IMR-90 (cell line): Measurements from ENCODE around the gene LYVE1. TPM values are rescaled to one million over a fixed set of nuclear protein-coding genes. Genes with fewer than 3 reads are reported as not detected.

Source experiments
- ATAC-seq: fragments of 200-7000 bp; cut with Tn5 transposase; 2 replicates; pipeline ENCODE4 v1.9.1; 2020; ENCODE audit warnings: low read depth, mild to moderate bottlenecking, moderate library complexity
- BruUV-seq: library from RNA; stranded (reverse); fragments of 400-500 nt; replicated peaks from 2 replicates; lab custom pipeline; 2021; lab: Mats Ljungman, UMichigan
- CTCF ChIA-PET: fragments of 300-600 bp; formaldehyde crosslinking; extraction: SDS; loops from one replicate; lab custom pipeline; 2021; ENCODE audit warnings: antibody characterized with exemption; lab: Yijun Ruan, JAX
- POLR2A ChIA-PET: fragments of 300-600 bp; sonication (Branson Sonifier 250); formaldehyde crosslinking; loops from one replicate; lab custom pipeline; 2022; ENCODE audit warnings: antibody characterized with exemption; ENCODE audit not compliant: unreplicated experiment; lab: Charles Lee
- DNase-seq: peaks from one replicate; pipeline ENCODE4 v3.0.0; 2013
- H2AFZ ChIP-seq: replicated peaks from 2 replicates; pipeline ENCODE3; 2013; ENCODE audit warnings: low read length, mild to moderate bottlenecking; ENCODE audit not compliant: poor library complexity
- H2AK5ac ChIP-seq: 2 replicates; pipeline ENCODE4 v1.6.1; 2013; ENCODE audit warnings: low read depth, low read length, inconsistent platforms
- H2AK9ac ChIP-seq: replicated peaks from 2 replicates; pipeline ENCODE3; 2013; ENCODE audit warnings: mild to moderate bottlenecking, low read depth, low read length, moderate library complexity; ENCODE audit not compliant: poor library complexity
- H2BK120ac ChIP-seq: 2 replicates; pipeline ENCODE4 v1.6.1; 2013; ENCODE audit warnings: low read depth, low read length, inconsistent platforms
- H2BK15ac ChIP-seq: 3 replicates; pipeline ENCODE4 v1.6.1; 2013; ENCODE audit warnings: low read depth, low read length, inconsistent platforms
- H2BK20ac ChIP-seq: 2 replicates; pipeline ENCODE4 v1.6.1; 2013; ENCODE audit warnings: low read depth, mild to moderate bottlenecking, inconsistent platforms, low read length, moderate library complexity
- H2BK5ac ChIP-seq: 2 replicates; pipeline ENCODE4 v1.6.1; 2013; ENCODE audit warnings: mild to moderate bottlenecking, low read depth, low read length, inconsistent platforms; ENCODE audit not compliant: poor library complexity, severe bottlenecking
- H3K14ac ChIP-seq: replicated peaks from 2 replicates; pipeline ENCODE4 v1.6.1; 2013; ENCODE audit warnings: low read depth, low read length, inconsistent platforms
- H3K18ac ChIP-seq: 2 replicates; pipeline ENCODE4 v1.6.1; 2013; ENCODE audit warnings: low read depth, low read length, control low read depth
- H3K23ac ChIP-seq: 2 replicates; pipeline ENCODE4 v1.6.1; 2013; ENCODE audit warnings: low read depth, low read length, inconsistent platforms
- H3K27ac ChIP-seq: 2 replicates; pipeline ENCODE4 v1.5.1; 2013; ENCODE audit warnings: mild to moderate bottlenecking, control low read depth, low read length; ENCODE audit not compliant: insufficient read depth
- H3K27me3 ChIP-seq: 2 replicates; pipeline ENCODE4 v1.6.1; 2013; ENCODE audit warnings: low read length; ENCODE audit not compliant: control insufficient read depth, insufficient read depth
- H3K36me3 ChIP-seq: 2 replicates; pipeline ENCODE4 v1.6.1; 2013; ENCODE audit warnings: low read length, mixed read lengths; ENCODE audit not compliant: control insufficient read depth, insufficient read depth
- H3K4ac ChIP-seq: 2 replicates; pipeline ENCODE4 v1.6.1; 2013; ENCODE audit warnings: low read depth, low read length, inconsistent platforms
- H3K4me1 ChIP-seq: 2 replicates; pipeline ENCODE4 v1.6.1; 2013; ENCODE audit warnings: low read length, mixed read lengths; ENCODE audit not compliant: control insufficient read depth, insufficient read depth
- H3K4me2 ChIP-seq: 2 replicates; pipeline ENCODE4 v1.6.1; 2013; ENCODE audit warnings: low read depth, mild to moderate bottlenecking, control low read depth, low read length, moderate library complexity
- H3K4me3 ChIP-seq: 2 replicates; pipeline ENCODE4 v1.5.1; 2013; ENCODE audit warnings: low read depth, mild to moderate bottlenecking, control low read depth, low read length, moderate library complexity; ENCODE audit not compliant: insufficient read depth
- H3K56ac ChIP-seq: 2 replicates; pipeline ENCODE4 v1.6.1; 2013; ENCODE audit warnings: low read length, inconsistent platforms; ENCODE audit not compliant: insufficient read depth; ENCODE audit errors: extremely low read depth
- H3K79me1 ChIP-seq, 2 experiments: 2 replicates each; pipeline ENCODE4 v1.6.1; 2013; ENCODE audit warnings: low read length in 2 of 2, inconsistent platforms in 1 of 2, low read depth in 1 of 2
- H3K9ac ChIP-seq: 2 replicates; pipeline ENCODE4 v1.6.1; 2013; ENCODE audit warnings: low read depth, low read length, control low read depth
- H3K9me1 ChIP-seq: 2 replicates; pipeline ENCODE4 v1.6.1; 2013; ENCODE audit warnings: low read length, inconsistent platforms; ENCODE audit not compliant: insufficient read depth
- H3K9me3 ChIP-seq: 2 replicates; pipeline ENCODE4 v1.6.1; 2013; ENCODE audit warnings: low read length; ENCODE audit not compliant: control insufficient read depth, insufficient read depth
- H4K20me1 ChIP-seq: 2 replicates; pipeline ENCODE4 v1.6.1; 2013; ENCODE audit warnings: low read length, inconsistent platforms; ENCODE audit not compliant: insufficient read depth
- H4K5ac ChIP-seq: 2 replicates; pipeline ENCODE4 v1.6.1; 2013; ENCODE audit warnings: mild to moderate bottlenecking, low read depth, low read length, control low read depth
- H4K8ac ChIP-seq, 2 experiments: 2 replicates each; pipeline ENCODE4 v1.6.1; 2013; ENCODE audit warnings: low read depth in 2 of 2, low read length in 2 of 2, control low read depth in 1 of 2, inconsistent platforms in 1 of 2
- H4K91ac ChIP-seq: 2 replicates; pipeline ENCODE4 v1.6.1; 2013; ENCODE audit warnings: low read depth, low read length, inconsistent platforms; ENCODE audit not compliant: insufficient read depth
- BHLHE40 ChIP-seq: fragments of 150-350 bp; IDR thresholded peaks from 2 replicates; pipeline ENCODE4 v1.6.1; 2016; ENCODE audit warnings: mild to moderate bottlenecking, low read depth, low read length
- CEBPB ChIP-seq: IDR thresholded peaks from 2 replicates; pipeline ENCODE4 v1.6.1; 2012; ENCODE audit warnings: low read depth, low read length, improper control_type of control experiment
- CHD1 ChIP-seq: IDR thresholded peaks from 2 replicates; pipeline ENCODE4 v1.6.1; 2012; ENCODE audit warnings: low read depth, low read length, improper control_type of control experiment
- CTCF ChIP-seq: conservative IDR thresholded peaks from 2 replicates; pipeline ENCODE4 v1.5.1; 2012; ENCODE audit warnings: mild to moderate bottlenecking, low read depth, low read length, improper control_type of control experiment
- ELK1 ChIP-seq: fragments of 150-350 bp; IDR thresholded peaks from 2 replicates; pipeline ENCODE4 v1.6.1; 2016; ENCODE audit warnings: low read depth, mild to moderate bottlenecking, low read length, moderate library complexity, borderline replicate concordance
- FOS ChIP-seq: fragments of 150-350 bp; IDR thresholded peaks from 2 replicates; pipeline ENCODE4 v1.6.1; 2016; ENCODE audit warnings: low read depth, low read length
- MAFK ChIP-seq: IDR thresholded peaks from 2 replicates; pipeline ENCODE4 v1.6.1; 2012; ENCODE audit warnings: low read depth, low read length, improper control_type of control experiment
- MAZ ChIP-seq: IDR thresholded peaks from 2 replicates; pipeline ENCODE4 v1.6.1; 2012; ENCODE audit warnings: low read depth, mild to moderate bottlenecking, low read length, improper control_type of control experiment, moderate library complexity, borderline replicate concordance
- MXI1 ChIP-seq: IDR thresholded peaks from 2 replicates; pipeline ENCODE4 v1.6.1; 2012; ENCODE audit warnings: low read depth, mild to moderate bottlenecking, low read length, moderate library complexity, borderline replicate concordance
- NFE2L2 ChIP-seq: fragments of 150-350 bp; IDR thresholded peaks from 2 replicates; pipeline ENCODE4 v1.6.1; 2016; ENCODE audit warnings: low read depth, mild to moderate bottlenecking, low read length
- POLR2A ChIP-seq: IDR thresholded peaks from 2 replicates; pipeline ENCODE4 v1.6.1; 2012; ENCODE audit warnings: mild to moderate bottlenecking, low read depth, low read length
- RAD21 ChIP-seq: IDR thresholded peaks from 2 replicates; pipeline ENCODE4 v1.6.1; 2012; ENCODE audit warnings: low read length, improper control_type of control experiment
- RCOR1 ChIP-seq: IDR thresholded peaks from 2 replicates; pipeline ENCODE4 v1.6.1; 2012; ENCODE audit warnings: mild to moderate bottlenecking, low read length, improper control_type of control experiment; ENCODE audit not compliant: insufficient replicate concordance
- RFX5 ChIP-seq: IDR thresholded peaks from 2 replicates; pipeline ENCODE4 v1.8.0; 2012; ENCODE audit warnings: low read depth, mild to moderate bottlenecking, low read length, moderate library complexity
- SMC3 ChIP-seq: fragments of 150-350 bp; IDR thresholded peaks from 2 replicates; pipeline ENCODE4 v1.6.1; 2016; ENCODE audit warnings: low read depth, mild to moderate bottlenecking, antibody characterized with exemption, low read length, moderate library complexity
- USF2 ChIP-seq: fragments of 150-350 bp; IDR thresholded peaks from 2 replicates; pipeline ENCODE4 v1.6.1; 2017; ENCODE audit warnings: mild to moderate bottlenecking, antibody characterized with exemption, low read length, low read depth
- WGBS, 2 experiments: methylation state at CpG; one replicate each; pipeline versions ENCODE4 v1.1.5 to v1.1.7; 2013; ENCODE audit warnings: missing lambda C conversion rate in 2 of 2; ENCODE audit not compliant: insufficient read length in 1 of 2; ENCODE audit errors: extremely low coverage in 2 of 2; 5-methylcytosine and 5-hydroxymethylcytosine counted together
- dilution Hi-C: fragments of 300-500 bp; cut with HindIII; formaldehyde crosslinking; loops from one replicate; pipeline ENCODE4 v1.14.3; 2018; ENCODE audit warnings: low sequenced_read_pairs; ENCODE audit not compliant: unreplicated experiment
- in situ Hi-C: fragments of 300-500 bp; cut with MboI; formaldehyde crosslinking; loops from 3 replicates; pipeline ENCODE4 v1.14.3; 2019; ENCODE audit warnings: low sequenced_read_pairs, inconsistent platforms, mixed read lengths
- intact Hi-C: fragments of 100-400 bp; cut with micrococcal nuclease; formaldehyde crosslinking; loops from 2 replicates; pipeline ENCODE4 v1.10.0; 2022
- polyA plus RNA-seq, 3 experiments: library from polyadenylated mRNA; depleted of rRNA; stranded (reverse); fragments of >200 nt; gene quantifications; 2 replicates each; pipeline ENCODE4 v1.2.3, GENCODE V29; 2012; ENCODE audit warnings: low replicate concordance in 1 of 3
- total RNA-seq: library from RNA; depleted of rRNA; stranded (reverse); fragments of >200 nt; gene quantifications from 2 replicates; pipeline ENCODE4 v1.2.3, GENCODE V29; 2012

LYVE1 gene
- total and polyA plus RNA-seq, 2 of the 4 experiments (the other 2 are of a cell fraction), result not detected

GRCh38 chr11:10598816-10599215 is 30.4 kb upstream of the LYVE1 start:
- Histone ChIP-seq H2BK15ac (peak overlapping the region; percentile 77; the same call in 2 of the 3 replicates), H3K4me2 (no peak overlapping the region), H4K91ac (peak overlapping the region; percentile 20; the same call in 1 of the 2 replicates), H2BK20ac (peak overlapping the region; percentile 40; the same call in 1 of the 2 replicates), H3K9me3 (no peaks in the 10 kb centered on the region), H3K27me3 (no peaks in the 10 kb centered on the region), H2BK5ac (peak overlapping the region; percentile 52), H2AK5ac (peak overlapping the region; percentile 72), H3K4me3 (no peak overlapping the region), H3K9me1 (peaks cover 33% of the 10 kb centered on the region), H3K4me1 (peaks cover 19% of the 10 kb centered on the region), H3K18ac (peak overlapping the region; percentile 59), H3K36me3 (peaks cover 31% of the 10 kb centered on the region), H2BK120ac (peak overlapping the region; percentile 61; the same call in 1 of the 2 replicates), H3K79me1 (peaks cover 0 to 17% of the 10 kb centered on the region in 2 experiments; a peak in 2 of 4 replicates), H2AFZ (no peak overlapping the region), H3K56ac (peak overlapping the region; percentile 3; the same call in 1 of the 2 replicates), H3K23ac (no peak overlapping the region), H3K4ac (peak overlapping the region; percentile 50; the same call in 1 of the 2 replicates), H4K5ac (peak overlapping the region; percentile 42), H4K8ac (peak overlapping the region in 1 of 2 experiments; percentile 67; a peak in 2 of 4 replicates), H3K27ac (peak overlapping the region; percentile 49; the same call in 1 of the 2 replicates), H4K20me1 (no peaks in the 10 kb centered on the region), H3K9ac (no peak overlapping the region), H2AK9ac (no peak overlapping the region), H3K14ac (peak overlapping the region; percentile 51)
- in situ Hi-C loops (no loop called here), dilution Hi-C loops (no loop called here), intact Hi-C loops (no loop called here)
- ChIA-PET CTCF (no interaction called here), POLR2A (no interaction called here)
- no peak for ATAC-seq
- BruUV-seq, result no TSS peak
- DNase-seq, result no peak
- no CpG with 5 or more reads among the region's 6 CpGs for WGBS, 2 experiments
- TF ChIP-seq MAZ, result no peak
- TF ChIP-seq CEBPB, result no peak
- no peak for TF ChIP-seq ELK1
- no peak for TF ChIP-seq MXI1
- TF ChIP-seq BHLHE40, result no peak
- TF ChIP-seq RCOR1, result no peak
- no peak for TF ChIP-seq CHD1
- TF ChIP-seq NFE2L2, result no peak
- no peak for TF ChIP-seq RAD21
- no peak for TF ChIP-seq SMC3
- TF ChIP-seq CTCF, result no peak
- TF ChIP-seq POLR2A, result no peak
- no peak for TF ChIP-seq RFX5
- no peak for TF ChIP-seq FOS
- TF ChIP-seq USF2, result no peak
- no peak for TF ChIP-seq MAFK
